ENCODE data around the gene DDO. TPM values are rescaled to one million over a fixed set of nuclear protein-coding genes. Genes with fewer than 3 reads are reported as not detected.
A peak's percentile ranks its signal among the peaks of the same experiment; 100 is the strongest.

The DDO gene
- total RNA-seq, 1 donor from 2014 or later: 0.32 TPM

DNA sequence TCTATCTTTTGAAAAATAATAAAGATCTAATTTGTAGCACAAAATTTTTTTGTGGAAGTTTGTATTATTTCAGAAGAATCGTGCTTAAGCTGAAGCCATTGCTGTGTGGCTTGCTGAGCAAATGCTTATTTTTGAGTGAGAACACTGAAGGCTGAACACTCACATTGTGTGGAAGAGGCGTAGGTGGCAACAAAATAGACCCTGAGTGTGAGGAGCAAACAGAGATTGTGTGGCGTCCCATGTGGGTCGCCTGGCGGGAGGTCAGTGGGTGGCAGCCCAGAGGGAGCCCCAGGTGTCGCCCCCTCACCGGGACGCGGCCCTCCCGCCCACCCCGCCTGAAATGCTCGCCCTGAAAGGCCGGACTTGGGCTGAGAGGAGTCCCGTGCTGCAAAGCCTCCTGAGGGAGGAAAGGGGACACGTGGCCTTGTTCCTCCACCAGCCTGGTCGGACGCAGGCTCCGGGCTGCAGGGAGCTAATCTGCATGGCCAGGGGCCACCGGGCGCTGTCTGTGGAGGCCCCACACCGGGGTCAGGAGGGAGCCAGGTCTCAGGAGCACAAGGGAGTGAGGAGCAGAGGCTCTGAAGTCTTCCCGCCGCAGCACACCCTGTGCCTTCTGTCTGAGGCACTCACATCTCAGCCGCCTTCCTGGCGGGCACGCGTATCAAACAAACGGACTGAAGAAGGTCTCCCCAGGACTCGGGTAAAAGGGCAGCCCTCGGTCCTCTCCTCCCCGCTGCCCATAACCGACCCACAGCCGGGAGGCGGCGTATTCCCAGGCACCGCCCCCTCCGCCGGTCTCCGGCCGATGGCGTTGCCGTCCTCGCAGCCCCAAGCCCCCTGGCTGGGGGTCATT lies 15.9 kb downstream of the DDO start:
- H3K27ac ChIP-seq: peak overlapping the region in 1 of 2 donors; percentile 9
- no peaks in the 10 kb centered on the region for H3K4me1 ChIP-seq
- no peaks in the 10 kb centered on the region for H3K36me3 ChIP-seq
- peak overlapping the region; percentile 26 to 54 for H3K4me3 ChIP-seq
- intact Hi-C loops (cut with DNase I): loop anchor here (10.0 kb wide), 1 partner anchor 345 kb away; no protein-coding TSS in a partner anchor
- no peaks in the 10 kb centered on the region for H3K27me3 ChIP-seq
- no peak for DNase-seq (ENCODE audit: low spot score in 2 of 2)
- no peaks in the 10 kb centered on the region for H3K9me3 ChIP-seq
- TF ChIP-seq, protein P1, sequence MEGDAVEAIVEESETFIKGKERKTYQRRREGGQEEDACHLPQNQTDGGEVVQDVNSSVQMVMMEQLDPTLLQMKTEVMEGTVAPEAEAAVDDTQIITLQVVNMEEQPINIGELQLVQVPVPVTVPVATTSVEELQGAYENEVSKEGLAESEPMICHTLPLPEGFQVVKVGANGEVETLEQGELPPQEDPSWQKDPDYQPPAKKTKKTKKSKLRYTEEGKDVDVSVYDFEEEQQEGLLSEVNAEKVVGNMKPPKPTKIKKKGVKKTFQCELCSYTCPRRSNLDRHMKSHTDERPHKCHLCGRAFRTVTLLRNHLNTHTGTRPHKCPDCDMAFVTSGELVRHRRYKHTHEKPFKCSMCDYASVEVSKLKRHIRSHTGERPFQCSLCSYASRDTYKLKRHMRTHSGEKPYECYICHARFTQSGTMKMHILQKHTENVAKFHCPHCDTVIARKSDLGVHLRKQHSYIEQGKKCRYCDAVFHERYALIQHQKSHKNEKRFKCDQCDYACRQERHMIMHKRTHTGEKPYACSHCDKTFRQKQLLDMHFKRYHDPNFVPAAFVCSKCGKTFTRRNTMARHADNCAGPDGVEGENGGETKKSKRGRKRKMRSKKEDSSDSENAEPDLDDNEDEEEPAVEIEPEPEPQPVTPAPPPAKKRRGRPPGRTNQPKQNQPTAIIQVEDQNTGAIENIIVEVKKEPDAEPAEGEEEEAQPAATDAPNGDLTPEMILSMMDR (IDR thresholded peaks at IDR 0.05): no peak

DNA sequence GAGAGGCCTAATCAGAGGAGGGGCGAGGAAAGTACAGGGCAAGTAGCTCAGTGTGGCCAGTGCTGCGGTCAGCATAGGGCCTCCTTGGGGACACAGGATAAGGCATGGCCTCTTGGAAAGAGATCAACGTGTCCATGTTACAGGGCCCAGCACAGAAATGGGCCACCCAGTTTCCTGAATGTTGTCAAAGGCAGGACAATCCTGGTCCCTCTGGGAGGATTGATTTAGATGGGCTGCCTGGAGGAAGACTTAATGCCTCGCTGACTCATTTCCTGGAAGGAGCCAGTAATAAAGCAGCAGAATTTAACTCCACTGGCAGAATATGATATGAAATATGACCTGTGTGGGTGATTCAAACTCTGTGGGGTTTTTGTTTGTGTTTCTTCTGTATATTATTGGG lies 16.6 kb downstream of the DDO start:
- no peaks in the 10 kb centered on the region for H3K27me3 ChIP-seq
- no peak for DNase-seq (ENCODE audit: low spot score in 2 of 2)
- no peaks in the 10 kb centered on the region for H3K36me3 ChIP-seq
- intact Hi-C loops (cut with DNase I): loop anchor here (10.0 kb wide), 1 partner anchor 344 kb away; no protein-coding TSS in a partner anchor
- no peaks in the 10 kb centered on the region for H3K4me1 ChIP-seq
- TF ChIP-seq, protein P1 (IDR thresholded peaks at IDR 0.05): no peak
- no peaks in the 10 kb centered on the region for H3K9me3 ChIP-seq
- H3K4me3 ChIP-seq: no peak overlapping the region
- no peak overlapping the region for H3K27ac ChIP-seq

DNA sequence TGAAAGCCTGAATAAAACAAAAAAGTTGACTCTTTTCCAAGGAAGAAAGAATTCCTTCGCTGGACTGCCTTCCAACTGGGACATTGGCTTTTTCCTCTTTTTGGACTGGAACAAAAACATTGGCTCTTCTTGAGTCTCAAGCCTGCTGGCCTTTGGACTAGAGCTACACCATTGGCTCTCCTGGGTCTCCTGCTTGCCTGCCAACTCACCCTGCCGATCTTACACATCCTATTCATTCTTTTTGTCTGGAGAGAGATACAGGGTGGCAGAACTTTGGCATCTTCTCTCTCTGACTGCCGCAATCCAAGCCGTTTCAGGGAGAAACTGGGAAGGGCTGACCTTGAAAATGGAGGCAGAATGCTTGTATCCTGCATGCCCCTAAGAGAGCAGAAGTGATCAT lies 20.2 kb downstream of the DDO start:
- Histone ChIP-seq H3K4me3 (no peak overlapping the region), H3K36me3 (no peaks in the 10 kb centered on the region), H3K9me3 (no peaks in the 10 kb centered on the region), H3K27me3 (no peaks in the 10 kb centered on the region), H3K4me1 (no peaks in the 10 kb centered on the region), H3K27ac (peak overlapping the region in 1 of 2 donors; percentile 21)
- intact Hi-C loops (cut with DNase I): loop anchor here (10.0 kb wide), 1 partner anchor 340 kb away; no protein-coding TSS in a partner anchor
- DNase-seq (ENCODE audit: low spot score in 2 of 2): no peak
- TF ChIP-seq, protein P1 (IDR thresholded peaks at IDR 0.05): no peak

DNA sequence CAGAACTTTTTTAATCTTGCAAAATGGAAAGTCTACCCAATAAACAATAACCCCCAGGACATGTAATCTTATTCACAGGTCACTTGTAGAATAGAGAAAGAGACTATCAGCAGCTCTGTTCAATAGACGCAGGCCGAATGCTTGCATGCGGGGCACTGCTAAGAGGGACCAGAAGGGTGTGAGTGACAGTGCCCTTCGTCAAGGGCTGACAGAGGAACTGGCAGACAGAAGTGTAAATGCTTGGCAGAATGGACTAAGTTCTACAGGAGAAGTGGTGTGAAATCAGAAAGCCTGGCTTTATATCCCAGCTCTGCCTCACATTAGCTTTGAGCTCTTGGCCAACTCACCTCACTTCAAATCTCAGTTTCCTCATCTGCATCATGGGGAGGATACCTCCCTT lies 21.0 kb downstream of the DDO start:
- TF ChIP-seq, protein P1 (IDR thresholded peaks at IDR 0.05): no peak
- H3K4me1 ChIP-seq: no peaks in the 10 kb centered on the region
- H3K27me3 ChIP-seq: no peaks in the 10 kb centered on the region
- no peak overlapping the region for H3K4me3 ChIP-seq
- intact Hi-C loops (cut with DNase I): loop anchor here (5.0 to 10.0 kb wide), 2 partner anchors 67 to 340 kb away; no protein-coding TSS in a partner anchor
- H3K9me3 ChIP-seq: no peaks in the 10 kb centered on the region
- no peak overlapping the region for H3K27ac ChIP-seq
- DNase-seq (ENCODE audit: low spot score in 2 of 2): no peak
- no peaks in the 10 kb centered on the region for H3K36me3 ChIP-seq

DNA sequence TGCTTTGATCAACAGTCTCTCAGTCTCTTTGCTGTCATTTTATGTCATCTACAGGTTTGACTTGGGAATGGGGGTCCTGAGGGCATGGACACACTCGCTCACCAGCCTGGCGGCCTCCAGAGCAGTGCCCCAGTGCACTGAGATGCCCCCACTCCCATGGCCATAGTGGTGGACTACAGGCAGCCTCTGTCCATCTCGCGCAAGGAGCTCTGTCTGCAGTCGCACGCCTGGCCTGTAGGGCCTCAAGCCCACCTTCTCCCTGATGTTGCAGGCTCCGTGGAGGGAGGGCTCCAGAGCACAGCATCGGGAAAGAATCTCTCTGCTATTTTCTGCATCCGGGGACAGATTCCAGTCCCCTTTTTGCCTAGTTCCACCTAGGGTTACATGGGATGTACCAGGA lies 22.6 kb downstream of the DDO start:
- Histone ChIP-seq H3K27ac (no peak overlapping the region), H3K36me3 (no peaks in the 10 kb centered on the region), H3K4me1 (no peaks in the 10 kb centered on the region), H3K9me3 (no peaks in the 10 kb centered on the region), H3K27me3 (no peaks in the 10 kb centered on the region), H3K4me3 (no peak overlapping the region)
- DNase-seq (ENCODE audit: low spot score in 2 of 2): no peak
- TF ChIP-seq, protein P1 (IDR thresholded peaks at IDR 0.05): no peak
- intact Hi-C loops (cut with DNase I): loop anchor here (5.0 to 10.0 kb wide), 2 partner anchors 65 to 338 kb away; no protein-coding TSS in a partner anchor
